Measurements from ENCODE around the gene FAM170B. TPM values are rescaled to one million over a fixed set of nuclear protein-coding genes. Genes with fewer than 3 reads are reported as not detected.

FAM170B gene
- total RNA-seq, 1 donor from 2014 or later, result not detected

- DNase-seq (ENCODE audit: low spot score), result no peak
Observed at GRCh38 chr10:49152037-49152436, 18.2 kb upstream of the FAM170B start.

GRCh38 chr10:49151481-49151880, 17.7 kb upstream of the FAM170B start:
- DNase-seq (ENCODE audit: low spot score), result no peak

- no peak for DNase-seq (ENCODE audit: low spot score)
Observed at GRCh38 chr10:49151025-49151445, 17.2 kb upstream of the FAM170B start.

GRCh38 chr10:49150426-49150825, 16.6 kb upstream of the FAM170B start:
- DNase-seq (ENCODE audit: low spot score), result no peak

- no peak for DNase-seq (ENCODE audit: low spot score)
Observed at GRCh38 chr10:49149881-49150280, 16.1 kb upstream of the FAM170B start.

- no peak for DNase-seq (ENCODE audit: low spot score)
Observed at GRCh38 chr10:49144058-49144720, 10.4 kb upstream of the FAM170B start.

- no peak for DNase-seq (ENCODE audit: low spot score)
Observed at GRCh38 chr10:49143249-49143648, 9.4 kb upstream of the FAM170B start.

- DNase-seq (ENCODE audit: low spot score), result no peak
Observed at GRCh38 chr10:49141541-49142332, 7.9 kb upstream of the FAM170B start.

GRCh38 chr10:49140304-49141177, 6.7 kb upstream of the FAM170B start:
- no peak for DNase-seq (ENCODE audit: low spot score)

GRCh38 chr10:49139846-49140195, 6.0 kb upstream of the FAM170B start:
- no peak for DNase-seq (ENCODE audit: low spot score)

- no peak for DNase-seq (ENCODE audit: low spot score)
Observed at GRCh38 chr10:49139028-49139845, 5.4 kb upstream of the FAM170B start.

GRCh38 chr10:49138361-49138891, 4.6 kb upstream of the FAM170B start:
- DNase-seq (ENCODE audit: low spot score), result peak; percentile 51

GRCh38 chr10:49136525-49136924, 2.7 kb upstream of the FAM170B start:
- DNase-seq (ENCODE audit: low spot score), result no peak

GRCh38 chr10:49135575-49136313, 1.9 kb upstream of the FAM170B start:
- peak; percentile 24 for DNase-seq (ENCODE audit: low spot score)

- DNase-seq (ENCODE audit: low spot score), result no peak
Observed at GRCh38 chr10:49134327-49134726, 506 bp upstream of the FAM170B start.

GRCh38 chr10:49132362-49132737, 1.5 kb downstream of the FAM170B start:
- DNase-seq (ENCODE audit: low spot score), result no peak

GRCh38 chr10:49131507-49132361, 2.1 kb downstream of the FAM170B start:
- no peak for DNase-seq (ENCODE audit: low spot score)

GRCh38 chr10:49129376-49129775, 4.4 kb downstream of the FAM170B start:
- DNase-seq (ENCODE audit: low spot score), result no peak

GRCh38 chr10:49128854-49129253, 5.0 kb downstream of the FAM170B start:
- no peak for DNase-seq (ENCODE audit: low spot score)
